HG03469 (cell line): ENCODE results near the gene EWSR1.

Experiments
- ATAC-seq: cut with Tn5 transposase; IDR thresholded peaks from one replicate; pipeline ENCODE4 v1.9.1; 2021; ENCODE audit warnings: mild to moderate bottlenecking, moderate library complexity, moderate number of reproducible peaks; ENCODE audit not compliant: unreplicated experiment

The EWSR1 gene

DNA sequence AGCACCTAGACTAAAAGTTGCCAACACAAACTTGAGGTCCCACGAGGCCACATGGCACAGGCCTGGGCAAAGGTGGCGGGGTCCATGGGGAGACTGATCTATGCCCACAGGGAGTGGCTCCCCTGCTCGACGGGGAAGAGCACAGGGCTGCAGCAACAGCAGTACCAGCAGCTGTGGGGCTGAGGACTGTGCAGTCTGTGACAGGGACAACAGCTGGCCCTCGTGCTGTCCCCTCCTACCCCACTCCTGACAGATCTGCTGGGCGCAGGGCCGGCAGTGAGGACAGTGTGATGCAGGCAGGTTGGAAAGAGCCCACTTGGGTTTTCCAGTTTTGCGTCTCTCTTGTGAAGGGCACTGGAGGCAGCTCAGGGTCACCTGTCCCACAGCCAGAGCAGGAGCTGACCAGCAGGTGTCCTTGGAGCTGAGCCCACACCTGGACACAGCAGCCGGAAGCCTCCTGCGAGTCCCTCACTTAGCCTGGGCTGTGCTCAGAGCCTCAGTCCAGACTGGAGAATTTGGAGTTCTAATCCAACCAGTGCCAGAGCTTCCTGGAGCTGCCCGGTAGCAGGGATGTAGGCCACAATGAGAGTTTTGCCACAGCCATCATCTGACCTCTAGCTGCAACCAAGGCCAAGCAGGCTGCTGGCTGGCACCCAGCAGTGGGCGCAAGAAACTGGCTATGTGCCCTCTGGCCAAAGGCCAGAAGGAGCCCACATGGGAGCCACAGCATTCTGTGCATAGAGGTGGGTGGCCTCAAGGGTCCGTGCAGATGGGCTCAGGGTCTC is 34.8 kb downstream of the EWSR1 start:
- no peak for ATAC-seq

DNA sequence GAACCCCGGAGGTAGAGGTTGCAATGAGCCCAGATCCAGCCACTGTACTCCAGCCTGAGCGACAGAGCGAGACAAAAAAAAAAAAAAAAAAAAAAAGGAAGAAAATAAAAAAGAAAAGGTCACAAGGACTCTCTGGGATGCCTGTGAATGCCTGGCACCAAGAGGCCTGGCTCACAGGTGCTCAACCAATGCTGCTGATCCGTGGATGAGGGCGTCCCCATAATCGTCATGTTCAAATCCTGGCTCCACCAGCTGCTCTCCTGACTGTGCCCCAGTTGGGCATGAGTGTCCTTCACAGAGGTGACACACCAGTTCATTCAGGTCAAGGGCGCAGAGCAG is 37.7 kb downstream of the EWSR1 start:
- ATAC-seq = no peak

DNA sequence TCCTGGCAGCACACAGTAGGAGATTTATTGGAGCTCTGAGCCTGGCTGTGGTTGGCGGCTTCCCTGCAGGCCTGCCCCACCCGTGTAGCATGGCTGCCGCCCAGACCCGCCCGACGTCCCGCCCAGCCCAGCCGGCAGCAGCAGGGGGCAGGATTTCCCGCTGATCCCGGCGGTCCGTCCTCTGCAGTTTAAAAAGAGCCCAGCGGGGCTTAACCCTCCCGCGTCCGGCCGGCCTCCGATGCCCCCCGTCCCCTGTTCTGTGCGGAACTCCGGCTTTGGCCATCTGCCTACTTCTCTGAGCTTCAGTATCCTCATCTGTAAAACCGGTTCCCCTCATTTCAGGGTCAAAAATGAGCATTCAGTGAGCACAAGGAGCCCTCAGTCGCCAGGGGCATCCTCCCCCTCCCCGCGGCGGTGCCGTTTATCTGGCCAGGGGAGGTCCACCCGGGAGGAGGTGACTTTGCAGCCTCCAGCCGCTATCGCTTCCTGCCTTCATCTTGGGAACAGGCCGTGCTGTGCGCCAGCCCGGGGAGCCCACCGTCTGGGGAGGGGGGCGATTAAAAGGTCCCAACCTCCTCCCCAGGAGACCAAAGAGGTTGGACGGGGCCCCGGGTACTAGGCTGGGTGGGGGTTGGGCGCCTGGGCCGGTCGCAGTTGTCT is 38.2 kb downstream of the EWSR1 start, which contains the start of gene GAS2L1:
Gene GAS2L1, plus strand, starts transcription at position 476 of the 660 bp plus-strand sequence. CDS start 1,456 bp downstream, outside the sequence.
- ATAC-seq = no peak

DNA sequence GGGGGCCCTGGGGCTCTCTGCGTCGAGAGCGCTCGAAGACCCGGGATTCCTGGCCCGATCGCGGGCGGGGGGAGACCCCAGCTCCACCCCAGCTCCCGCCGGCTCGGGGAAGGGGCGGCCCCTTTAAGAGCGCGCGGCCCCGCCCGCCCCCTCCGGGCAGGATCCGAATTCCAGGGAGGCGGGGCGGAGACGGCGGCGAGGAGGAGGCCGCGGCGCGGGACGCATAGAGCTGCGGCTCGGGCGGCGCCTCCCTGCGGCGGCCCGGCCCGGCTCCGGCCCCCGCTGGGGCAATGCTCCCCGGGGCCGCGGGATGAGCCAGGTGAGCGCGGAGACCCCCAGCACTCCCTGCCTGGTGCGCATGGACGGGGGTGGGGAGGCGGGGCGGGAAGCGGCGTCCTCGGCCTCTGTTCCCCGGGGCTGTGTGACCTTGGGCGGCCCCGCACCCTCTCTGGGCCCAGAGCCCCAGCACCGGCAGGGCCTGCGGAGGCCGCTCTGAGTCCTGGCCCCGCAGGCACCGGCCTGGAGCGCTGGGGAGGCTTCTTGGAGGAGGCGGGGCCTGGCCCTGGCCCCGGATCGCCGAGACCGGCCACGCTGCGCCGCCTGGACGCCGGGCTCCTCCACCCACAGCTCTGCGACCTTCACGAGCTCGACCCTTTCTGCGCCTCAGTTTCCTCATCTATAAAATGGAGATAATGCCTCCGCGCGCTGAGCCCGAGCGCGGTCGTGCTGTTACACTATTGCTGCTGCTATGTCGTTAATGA is 38.9 kb downstream of the EWSR1 start:
- ATAC-seq = no peak

DNA sequence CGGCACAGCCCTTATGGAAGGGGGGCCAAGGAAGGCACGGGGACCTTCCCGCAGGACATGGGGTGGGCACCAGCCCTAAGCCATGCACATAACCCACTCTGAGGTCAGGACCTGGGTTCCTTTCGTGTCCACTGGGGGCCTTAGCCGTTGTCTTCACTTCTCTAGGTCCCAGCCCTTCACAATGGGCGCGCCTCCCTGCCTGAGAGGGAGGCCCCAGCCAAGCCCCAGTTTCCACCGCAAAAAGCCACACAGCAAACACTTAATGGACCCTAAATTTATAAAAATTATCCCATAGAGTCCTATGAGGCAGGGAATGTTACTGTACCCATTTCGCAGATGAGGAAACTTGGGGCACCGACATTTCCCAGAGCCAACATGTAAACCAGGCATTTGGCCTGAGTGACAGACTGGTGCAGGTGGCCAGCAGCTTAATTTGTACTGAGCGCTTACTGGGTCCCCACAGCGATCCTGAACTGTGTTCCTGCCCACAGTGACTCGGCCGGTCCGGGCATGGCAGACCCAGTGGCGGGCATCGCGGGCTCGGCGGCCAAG is 39.6 kb downstream of the EWSR1 start:
- no peak for ATAC-seq

DNA sequence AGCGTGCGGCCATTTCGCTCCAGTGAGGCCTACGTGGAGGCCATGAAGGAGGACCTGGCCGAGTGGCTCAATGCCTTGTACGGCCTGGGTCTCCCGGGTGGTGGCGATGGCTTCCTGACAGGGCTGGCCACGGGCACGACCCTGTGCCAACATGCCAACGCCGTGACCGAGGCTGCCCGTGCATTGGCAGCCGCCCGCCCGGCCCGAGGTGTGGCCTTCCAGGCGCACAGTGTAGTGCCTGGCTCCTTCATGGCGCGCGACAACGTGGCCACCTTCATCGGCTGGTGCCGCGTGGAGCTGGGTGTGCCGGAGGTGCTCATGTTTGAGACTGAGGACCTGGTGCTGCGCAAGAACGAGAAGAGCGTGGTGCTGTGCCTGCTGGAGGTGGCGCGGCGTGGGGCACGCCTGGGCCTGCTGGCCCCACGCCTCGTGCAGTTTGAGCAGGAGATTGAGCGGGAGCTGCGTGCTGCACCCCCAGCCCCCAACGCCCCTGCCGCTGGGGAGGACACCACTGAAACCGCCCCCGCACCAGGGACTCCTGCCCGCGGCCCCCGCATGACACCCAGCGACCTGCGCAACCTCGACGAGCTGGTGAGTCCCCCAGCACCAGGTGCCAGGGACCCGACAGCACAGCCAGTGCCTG is 40.2 kb downstream of the EWSR1 start:
- no peak for ATAC-seq

DNA sequence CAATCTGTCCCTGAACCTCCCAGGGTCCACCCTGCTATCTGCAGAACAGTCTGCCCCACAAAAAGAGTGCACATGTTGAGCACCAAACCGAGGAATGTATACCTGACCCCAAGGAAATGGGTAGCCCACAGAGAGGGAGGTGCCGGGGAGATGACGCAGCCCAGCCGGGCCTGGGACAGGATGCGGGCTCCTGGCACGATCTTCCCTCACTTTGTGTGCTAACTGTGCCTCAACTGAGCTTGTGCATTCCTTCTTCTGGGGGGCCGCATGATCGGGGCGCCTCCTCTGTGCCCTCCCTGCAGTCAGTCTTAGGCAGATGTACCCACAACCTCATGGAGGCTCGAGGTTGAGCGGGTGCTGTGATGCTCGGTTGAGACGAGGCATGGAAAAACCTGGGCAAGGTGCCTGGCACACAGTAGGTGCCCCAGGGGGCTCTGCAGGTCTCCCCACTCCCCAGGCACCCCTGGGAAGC is 40.8 kb downstream of the EWSR1 start:
- ATAC-seq = no peak

DNA sequence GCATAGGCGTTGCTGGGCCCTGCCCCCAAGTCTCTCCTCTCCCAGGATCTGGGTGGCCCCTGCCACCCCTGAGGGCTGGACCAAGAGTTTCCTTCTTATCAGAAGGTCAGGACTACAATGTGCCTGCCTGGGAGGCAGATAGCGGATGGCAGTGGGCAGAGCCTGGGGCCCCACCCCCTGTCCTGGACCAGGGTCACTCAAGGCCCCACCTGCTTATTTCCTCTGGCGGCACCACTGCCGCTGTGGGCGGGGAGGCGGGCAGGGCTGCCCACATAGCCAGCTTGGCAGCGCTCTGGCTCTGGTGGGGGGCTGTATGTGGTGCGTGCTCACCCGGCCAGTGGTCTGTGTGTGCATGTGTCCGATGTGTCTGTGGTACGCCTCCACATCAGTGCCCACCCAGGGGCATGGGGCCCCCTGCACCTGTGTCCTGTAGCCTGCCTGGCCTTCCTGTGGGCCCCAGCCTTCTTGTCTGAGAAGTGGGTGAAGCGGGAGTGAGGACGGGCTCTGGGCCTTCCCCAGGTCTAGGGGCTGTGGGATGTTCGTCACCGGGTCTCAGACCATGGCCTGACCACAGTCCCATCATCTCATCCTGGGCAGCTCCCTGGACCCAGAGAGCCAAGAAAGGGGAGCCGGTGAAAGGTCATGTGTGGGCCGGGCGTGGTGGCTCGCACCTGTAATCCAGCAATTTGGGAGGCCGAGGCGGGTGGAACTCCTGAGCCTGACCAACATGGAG is 41.4 kb downstream of the EWSR1 start:
- no peak for ATAC-seq

DNA sequence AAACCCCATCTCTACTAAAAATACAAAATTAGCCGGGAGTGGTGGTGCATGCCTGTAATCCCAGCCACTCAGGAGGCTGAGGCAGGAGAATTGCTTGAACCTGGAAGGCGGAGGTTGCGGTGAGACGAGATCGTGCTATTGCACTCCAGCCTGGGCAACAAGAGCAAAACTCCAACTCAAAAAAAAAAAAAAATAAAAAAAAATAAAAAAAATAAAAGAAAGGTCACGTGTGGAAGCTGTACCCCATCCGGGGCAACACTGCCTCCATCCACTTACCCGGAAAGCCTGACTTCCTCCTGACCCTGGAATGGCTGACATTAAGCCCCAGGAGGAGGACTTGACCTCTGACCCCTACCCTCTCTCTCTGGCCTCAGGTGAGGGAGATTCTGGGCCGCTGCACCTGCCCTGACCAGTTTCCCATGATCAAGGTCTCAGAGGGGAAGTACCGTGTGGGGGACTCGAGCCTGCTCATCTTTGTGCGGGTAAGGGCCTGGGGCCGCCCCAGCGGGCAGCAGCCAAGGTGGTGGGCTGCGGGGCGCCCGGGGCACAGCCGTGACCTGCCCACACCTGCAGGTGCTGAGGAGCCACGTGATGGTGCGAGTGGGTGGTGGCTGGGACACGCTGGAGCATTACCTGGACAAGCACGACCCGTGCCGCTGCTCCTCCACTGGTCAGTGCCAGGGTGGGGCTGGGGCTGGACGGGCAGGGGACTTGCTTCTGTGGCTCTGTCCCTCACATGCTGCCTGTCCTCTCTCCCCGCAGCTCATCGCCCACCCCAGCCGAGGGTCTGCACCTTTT is 42.2 kb downstream of the EWSR1 start:
- ATAC-seq = no peak

DNA sequence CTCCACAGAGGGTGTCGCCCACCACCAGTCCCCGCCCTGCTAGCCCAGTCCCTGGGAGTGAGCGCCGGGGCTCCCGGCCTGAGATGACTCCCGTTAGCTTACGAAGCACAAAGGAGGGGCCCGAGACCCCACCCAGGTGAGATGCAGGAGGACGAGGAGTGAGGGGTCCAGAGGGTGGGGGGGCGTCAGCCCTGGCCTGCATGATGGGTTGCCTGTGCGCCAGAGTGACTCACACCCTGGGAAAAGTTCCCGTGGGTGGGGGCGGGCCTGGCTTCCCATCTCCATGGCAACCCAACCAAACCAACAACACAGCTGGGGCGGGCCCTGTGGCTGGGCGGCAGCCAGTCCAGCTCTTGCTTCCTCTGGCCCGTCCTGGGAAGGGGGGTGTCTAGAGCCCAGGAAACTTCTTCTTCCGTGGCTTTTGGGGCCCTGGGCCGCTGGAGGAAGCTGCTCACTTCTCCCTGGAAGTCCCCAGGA is 42.8 kb downstream of the EWSR1 start:
- no peak for ATAC-seq

DNA sequence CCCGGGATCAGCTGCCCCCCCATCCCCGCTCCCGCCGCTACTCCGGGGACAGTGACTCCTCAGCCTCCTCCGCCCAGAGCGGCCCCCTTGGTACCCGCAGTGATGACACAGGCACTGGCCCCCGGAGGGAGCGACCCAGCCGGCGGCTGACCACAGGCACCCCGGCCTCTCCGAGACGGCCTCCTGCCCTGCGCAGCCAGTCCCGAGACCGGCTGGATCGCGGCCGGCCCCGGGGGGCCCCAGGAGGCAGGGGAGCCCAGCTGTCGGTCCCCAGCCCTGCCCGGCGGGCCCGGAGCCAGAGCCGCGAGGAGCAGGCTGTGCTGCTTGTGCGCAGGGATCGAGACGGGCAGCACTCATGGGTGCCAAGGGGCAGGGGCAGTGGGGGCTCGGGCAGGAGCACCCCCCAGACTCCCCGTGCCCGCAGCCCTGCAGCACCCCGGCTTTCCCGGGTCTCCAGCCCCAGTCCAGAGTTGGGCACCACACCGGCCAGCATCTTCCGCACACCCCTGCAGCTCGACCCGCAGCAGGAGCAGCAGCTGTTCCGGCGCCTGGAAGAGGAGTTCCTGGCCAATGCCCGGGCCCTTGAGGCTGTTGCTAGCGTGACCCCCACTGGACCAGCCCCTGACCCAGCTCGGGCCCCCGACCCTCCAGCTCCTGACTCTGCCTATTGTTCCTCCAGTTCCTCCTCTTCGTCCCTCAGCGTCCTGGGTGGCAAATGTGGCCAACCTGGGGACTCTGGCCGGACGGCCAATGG is 43.6 kb downstream of the EWSR1 start:
- no peak for ATAC-seq

DNA sequence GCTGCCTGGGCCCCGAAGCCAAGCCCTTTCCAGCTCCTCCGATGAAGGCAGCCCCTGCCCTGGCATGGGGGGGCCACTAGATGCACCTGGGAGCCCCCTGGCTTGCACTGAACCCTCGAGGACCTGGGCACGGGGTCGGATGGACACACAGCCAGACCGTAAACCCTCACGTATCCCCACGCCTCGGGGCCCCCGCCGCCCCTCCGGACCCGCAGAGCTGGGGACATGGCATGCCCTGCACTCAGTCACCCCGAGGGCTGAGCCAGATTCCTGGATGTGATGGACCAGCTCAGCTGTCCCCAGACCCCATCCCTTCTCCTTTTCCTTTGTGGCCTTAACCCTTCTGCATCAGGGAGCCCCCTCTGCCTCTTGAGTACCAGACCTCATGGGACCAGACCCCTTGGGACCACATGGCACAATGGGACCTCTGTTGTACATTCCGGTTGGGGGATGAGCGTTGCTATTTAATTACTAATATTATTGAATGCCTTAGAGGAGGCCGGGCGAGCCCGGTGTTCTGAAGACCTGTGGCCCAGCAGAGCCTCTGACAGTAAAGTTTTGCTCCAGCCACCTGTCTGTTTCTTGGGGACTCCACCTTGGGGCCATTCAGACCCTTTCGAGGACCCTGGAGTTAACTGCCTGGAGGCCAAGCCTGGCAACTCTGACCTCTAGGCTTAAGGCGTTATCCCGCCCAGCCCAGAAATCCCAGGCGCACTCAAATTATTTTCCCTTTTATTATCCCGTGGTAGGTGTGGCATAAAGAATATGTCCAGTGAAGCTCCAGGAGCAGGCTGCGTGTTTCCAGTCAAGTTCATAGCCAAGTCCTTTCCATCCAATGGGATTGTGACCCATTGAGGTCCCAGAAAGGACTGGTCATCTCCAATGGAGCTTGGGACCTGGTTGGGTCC is 44.4 kb downstream of the EWSR1 start:
- ATAC-seq = no peak

DNA sequence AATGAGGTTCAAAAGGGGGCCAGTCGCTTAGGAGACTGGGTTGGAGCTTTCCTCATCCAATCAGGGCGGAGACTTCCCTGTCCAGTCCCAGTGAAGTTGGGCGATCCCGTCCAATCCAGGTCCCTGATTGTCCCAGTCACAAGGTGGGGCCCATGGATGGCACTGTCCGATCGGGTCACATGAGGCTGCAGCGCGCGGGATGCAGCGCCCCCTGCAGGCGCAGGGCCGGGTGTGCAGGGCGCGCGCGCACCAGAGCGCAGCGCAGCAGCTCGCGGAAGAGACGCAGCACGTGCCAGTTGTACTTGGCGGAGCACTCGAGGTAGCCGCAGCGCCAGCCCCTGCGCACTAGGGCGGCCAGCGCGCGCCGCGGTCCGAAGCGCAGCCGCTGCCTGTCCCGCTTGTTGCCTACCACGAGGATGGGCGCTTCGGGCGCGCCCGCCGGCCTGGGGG is 45.1 kb downstream of the EWSR1 start:
- ATAC-seq = no peak

DNA sequence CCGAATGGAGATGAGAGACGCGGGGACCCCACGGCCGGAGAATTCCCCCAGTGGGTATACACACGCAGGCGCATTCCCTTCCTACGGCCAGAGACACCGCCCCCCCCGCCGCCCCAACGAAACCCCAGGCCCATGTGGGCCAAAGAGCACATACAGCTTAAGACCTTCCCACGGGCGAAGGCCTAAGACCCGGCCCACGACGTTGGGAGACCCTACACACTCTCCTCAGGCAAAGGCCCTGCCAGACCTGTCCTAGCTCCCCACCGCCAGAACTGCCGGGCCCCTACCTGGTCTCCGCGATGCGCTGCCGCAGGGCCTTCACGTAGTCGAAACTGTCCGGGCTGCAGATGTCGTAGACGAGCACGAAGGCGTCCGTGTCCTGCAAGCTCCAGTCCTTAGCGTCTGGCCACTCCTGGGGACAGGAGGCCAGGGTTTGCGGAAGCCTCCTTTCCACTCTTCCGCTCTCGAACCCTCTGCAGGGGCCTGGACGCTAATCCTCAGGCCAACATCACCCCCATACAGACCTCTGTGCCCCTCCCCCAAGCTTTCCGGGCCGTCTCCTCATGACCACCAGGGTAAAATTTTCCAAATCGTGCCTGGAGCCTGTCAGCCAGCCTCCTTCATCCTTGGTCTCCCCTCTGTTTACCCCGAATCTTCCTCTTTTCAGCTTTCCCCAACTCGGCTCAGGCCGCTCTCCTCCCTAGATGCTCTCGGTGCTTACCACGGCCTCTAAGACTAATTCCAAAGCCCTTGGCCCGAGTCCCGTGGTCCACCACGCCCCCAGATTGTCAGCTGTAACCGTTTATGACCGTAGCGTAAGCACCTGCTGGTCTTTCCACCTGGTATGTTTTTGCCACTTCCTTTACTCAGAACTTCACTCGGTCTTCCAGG is 45.8 kb downstream of the EWSR1 start:
- no peak for ATAC-seq

DNA sequence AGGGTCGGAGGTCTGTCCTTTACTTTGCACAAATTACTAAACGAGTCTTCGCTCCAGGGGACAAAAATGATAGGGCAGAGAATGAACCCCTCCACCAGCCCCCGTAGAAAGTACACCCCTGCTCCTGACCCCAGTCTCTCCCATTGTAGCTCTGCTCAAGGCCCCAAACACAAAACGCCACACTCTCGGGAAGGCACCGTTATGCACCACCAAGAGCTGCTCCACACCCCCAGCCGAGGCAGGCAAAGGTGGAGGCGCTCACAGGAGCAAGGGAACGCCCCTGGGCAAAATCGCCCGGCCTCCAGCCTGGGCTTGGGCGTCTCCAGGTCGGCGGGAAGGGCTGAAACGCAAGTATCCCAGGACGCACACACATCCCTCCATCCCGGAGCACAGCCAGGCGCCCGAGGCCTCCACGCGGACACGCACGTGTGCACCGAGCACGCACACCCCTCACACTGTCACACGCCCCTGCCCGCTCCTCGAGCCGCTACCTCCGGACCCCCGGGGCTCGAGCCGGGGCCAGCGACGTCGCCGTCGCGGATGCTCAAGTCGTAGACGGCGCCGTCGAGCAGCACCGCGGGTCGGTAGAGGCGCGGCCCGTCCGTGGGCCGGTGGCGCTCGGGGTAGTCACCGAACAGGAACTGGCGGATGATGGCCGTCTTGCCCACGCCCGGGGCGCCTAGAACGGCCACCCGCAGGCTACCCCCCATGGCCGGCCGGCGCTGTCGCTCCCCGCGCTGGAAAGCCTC is 46.6 kb downstream of the EWSR1 start:
- no peak for ATAC-seq
